GM21381 (cell line): Measurements from ENCODE around the gene NPM1.
"Not testable (repeated sequence)": the region's sequence is repeated elsewhere in the genome, so short reads cannot be mapped to it uniquely, and the experiment has no call there.

Experiments
- ATAC-seq: cut with Tn5 transposase; IDR thresholded peaks from one replicate; pipeline ENCODE4 v1.9.1; 2021; ENCODE audit warnings: mild to moderate bottlenecking, moderate library complexity; ENCODE audit not compliant: unreplicated experiment

Gene NPM1

GRCh38 chr5:171384999-171385398 is 2.6 kb upstream of the NPM1 start:
- not testable (repeated sequence) for ATAC-seq

DNA sequence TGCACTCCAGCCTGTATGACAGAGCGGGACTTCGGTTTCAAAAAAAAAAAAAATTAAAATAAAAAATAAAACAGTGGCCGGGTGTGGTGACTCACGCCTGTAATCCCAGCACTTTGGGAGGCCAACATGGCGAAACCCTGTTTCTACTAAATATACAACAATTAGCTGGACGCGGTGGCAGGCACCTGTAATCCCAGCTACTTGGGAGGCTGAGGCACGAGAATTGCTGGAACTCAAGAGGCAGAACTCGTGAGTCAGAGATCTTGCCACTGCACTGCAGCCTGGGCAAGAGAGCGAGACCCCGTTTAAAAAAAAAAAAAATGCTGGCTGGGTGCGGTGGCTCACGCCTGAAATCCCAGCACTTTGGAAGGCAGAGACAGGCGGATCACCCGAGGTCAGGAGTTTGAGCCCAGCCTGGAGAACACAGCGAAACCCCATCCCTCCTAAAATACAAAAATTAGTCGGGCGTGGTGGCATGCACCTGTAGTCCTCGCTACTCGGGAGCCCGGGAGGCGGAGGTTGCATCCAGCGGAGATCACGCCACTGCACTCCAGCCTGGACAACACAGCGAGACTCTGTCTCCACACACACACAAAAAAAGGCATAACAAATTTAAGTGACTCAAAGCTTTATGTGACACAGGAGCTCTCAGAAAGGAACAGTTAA is 1.5 kb upstream of the NPM1 start:
- ATAC-seq, result no peak

DNA sequence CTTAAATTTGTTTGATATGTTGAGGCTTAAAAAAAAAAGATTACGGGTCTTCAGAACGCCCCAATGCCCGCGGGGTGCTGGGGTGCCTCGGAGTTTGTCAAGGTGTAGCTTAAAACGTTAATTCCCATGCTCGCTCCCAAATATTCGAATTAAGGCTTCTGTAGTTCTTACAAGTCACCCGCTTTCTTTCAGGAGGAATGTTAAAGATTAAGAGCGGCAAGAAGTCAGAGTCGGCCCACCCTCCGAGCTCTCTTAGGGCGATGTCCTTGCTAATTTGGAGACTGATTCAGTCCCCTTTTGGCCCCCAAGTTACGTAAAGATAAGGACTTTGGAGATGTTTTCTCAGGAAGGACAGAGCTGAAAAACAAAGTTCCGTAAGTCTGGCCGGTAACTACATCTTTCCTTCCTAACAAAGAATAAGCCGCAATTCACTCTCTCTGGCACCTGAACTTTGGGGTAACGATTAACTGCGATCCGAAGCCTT is 746 bp upstream of the NPM1 start:
- no peak for ATAC-seq

DNA sequence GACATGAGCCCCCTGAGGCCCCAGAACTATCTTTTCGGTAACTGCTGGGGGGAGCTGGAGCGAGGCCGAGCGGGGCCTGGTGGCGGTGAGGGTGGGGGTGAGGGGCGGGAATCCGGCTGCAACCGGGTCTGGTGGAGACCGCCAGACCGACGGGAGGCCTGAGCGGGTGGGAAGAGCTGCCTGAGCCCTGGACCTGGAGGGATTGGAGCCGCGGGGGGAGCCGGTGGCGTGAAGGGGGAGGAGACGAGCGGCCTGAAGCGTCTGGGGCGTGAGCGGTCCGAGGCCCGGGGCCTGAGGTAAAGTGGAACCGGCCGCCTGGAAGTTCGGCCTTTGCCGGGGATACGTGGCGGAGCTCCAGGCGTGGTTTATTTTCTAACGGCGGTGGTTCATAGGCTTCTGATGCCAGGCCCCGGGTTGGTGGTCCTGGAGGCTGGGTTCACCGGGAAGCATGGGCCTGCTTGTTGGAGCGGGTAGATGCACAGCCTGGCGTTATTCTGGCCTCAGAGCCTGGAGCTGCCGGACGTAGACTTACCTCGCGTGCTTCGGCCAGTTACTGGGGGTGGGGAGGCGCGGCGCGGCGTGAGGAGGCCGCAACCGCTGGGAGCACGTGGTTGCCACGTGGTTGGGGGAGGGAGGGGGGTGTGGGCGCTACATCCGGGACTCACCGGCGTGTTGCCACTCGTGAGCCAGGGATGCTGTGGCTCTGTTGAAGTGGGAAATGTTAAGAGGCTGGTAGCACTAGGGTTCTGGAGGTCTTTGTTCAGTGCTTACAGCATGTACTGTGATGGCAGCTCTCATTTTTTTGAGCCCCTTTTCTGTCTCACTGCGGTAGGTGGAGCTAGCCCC is 544 bp downstream of the NPM1 start:
- peak; percentile 37 for ATAC-seq

DNA sequence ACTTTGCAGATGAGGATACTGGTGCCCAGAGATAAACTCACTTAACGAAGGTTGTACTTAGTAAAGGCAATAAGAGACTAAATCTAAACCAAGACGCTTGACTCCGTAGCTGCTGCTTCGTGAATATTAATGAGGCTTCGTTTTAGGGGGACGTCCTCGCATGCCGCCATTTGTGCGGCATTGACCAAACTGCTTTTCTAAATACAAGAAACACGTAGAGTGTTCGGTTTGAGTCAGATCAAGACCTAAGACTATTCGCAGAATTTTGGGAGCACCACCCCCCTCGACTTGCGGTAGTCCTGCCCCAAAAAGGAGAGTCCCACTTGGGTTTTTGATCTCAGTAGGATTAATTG is 1.1 kb downstream of the NPM1 start:
- no peak for ATAC-seq

DNA sequence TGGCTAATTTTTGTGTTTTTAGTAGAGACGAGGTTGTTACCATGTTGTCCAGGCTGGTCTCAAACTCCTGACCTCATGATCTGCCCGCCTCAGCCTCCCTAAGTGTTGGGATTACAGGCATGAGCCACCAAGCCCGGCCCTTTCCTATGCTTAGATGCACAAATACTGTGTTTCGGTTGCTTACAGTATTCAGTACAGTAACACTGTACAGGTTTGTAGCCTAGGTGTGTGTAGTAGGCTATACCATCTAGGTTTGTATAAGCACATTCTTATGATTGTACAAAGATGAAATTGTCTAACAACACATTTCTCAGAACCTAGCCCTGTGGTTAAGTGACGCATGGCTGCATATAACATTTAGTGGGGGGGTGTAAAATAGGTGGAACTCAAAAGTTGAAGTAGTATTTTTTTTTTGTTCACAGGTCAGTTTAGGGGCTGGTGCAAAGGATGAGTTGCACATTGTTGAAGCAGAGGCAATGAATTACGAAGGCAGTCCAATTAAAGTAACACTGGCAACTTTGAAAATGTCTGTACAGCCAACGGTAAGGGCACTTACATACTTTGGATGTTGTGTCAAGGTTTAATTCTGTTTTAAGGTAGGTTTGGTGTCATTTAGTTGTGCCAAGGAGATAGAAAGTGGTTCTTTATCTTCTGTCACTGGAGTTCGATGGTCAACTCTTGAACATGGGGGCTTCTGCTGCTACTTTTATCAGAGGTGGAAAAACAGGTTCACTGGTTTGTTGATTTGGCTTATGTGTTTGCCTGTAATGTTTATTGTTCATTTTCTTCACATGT is 3.4 kb downstream of the NPM1 start:
- ATAC-seq, result no peak

GRCh38 chr5:171391996-171392577 is 4.4 kb downstream of the NPM1 start:
- ATAC-seq, result no peak

GRCh38 chr5:171392585-171393159 is 5.0 kb downstream of the NPM1 start:
- no peak for ATAC-seq

DNA sequence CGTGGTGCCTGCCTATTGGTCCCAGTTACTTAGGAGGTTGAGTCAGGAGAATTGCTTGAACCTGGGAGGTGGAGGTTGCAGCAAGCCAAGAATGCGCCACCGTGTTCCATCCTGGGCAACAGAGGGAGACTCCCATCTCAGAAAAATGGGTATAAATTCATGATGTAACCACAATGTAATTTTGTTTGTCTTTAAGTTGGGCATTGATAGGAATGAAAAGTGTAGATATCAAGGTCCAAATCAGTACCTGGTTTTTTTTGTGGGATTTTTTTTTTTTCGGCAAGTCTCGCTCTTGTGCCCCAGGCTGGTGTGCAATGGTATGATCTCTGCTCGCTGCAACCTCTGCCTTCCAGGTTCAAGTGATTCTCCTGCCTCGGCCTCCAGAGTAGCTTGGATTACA is 7.4 kb downstream of the NPM1 start:
- no peak for ATAC-seq

- ATAC-seq, result not testable (repeated sequence)
These were observed 8.9 kb downstream of the NPM1 start for GRCh38 chr5:171396583-171396982.

DNA sequence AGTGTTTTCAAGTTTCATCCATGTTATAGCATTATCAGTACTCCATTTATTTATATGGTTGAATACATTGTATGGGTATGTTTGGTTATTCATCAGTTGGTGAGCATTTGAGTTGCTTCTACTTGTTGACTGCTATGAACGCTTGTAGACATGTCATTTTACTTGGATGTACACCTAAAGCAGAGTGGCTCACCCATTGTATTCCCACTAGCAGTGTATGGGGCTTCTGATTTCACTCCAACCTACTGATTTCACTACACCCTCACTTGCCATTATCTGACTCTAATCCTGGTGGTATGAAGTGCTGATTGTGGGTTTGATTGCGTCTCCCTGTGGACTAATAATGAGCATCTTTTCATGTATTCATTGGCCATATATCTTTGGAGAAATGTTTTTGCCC is 9.5 kb downstream of the NPM1 start:
- ATAC-seq, result no peak

GRCh38 chr5:171397599-171397998 is 9.9 kb downstream of the NPM1 start:
- no peak for ATAC-seq

- not testable (repeated sequence) for ATAC-seq
These were observed 11.0 kb downstream of the NPM1 start for GRCh38 chr5:171398660-171399059.

- no peak for ATAC-seq
These were observed 12.5 kb downstream of the NPM1 start for GRCh38 chr5:171400169-171400568.

DNA sequence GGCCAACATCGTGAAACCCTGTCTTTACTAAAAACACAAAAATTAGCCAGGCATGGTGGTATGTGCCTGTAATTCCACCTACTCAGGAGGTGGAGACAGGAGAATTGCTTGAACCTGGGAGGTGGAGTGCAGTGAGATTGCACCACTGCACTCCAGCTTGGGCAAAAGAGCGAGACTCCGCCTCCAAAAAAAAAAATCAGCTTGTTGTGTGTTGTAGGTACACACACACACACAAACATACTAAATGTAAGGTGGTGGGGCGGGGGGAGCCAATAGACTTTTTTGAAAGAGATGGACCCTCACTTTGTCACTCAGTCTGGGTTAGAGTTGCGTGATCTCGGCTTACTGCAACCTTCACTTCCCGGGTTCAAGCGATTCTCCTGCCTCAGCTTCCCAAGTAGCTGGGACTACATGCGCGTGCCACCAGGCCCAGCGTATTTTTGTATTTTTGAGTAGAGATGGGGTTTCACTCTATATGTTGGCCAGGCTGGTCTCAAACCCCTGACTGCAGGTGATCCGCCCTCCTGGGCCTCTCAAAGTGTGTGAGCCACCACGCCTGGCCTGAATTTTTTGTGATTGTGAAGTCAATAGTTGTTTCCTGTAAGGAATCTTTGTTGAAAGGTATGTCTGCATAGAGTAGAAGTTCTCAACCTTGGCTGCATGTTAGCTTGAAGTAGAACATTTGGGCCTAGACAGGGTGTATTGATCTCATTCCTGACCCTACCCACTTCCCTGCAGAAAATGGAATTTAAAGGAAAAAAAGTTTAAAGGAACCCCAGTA is 13.7 kb downstream of the NPM1 start:
- no peak for ATAC-seq

DNA sequence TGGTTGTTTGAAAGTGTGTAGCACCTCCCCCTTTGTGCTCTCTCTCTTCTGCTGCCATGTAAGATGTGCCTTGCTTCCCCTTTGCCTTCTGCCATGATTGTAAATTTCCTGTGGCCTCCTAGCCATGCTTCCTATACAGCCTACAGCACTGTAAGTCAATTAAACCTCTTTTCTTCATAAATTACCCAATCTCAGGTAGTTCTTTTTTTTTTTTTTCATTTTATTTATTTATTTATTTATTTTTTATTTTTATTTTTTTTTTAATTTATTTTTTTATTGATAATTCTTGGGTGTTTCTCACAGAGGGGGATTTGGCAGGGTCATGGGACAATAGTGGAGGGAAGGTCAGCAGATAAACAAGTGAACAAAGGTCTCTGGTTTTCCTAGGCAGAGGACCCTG is 15.1 kb downstream of the NPM1 start:
- ATAC-seq, result not testable (repeated sequence)

GRCh38 chr5:171405615-171406014 is 18.0 kb downstream of the NPM1 start:
- ATAC-seq, result no peak

- ATAC-seq, result no peak
These were observed 19.6 kb downstream of the NPM1 start for GRCh38 chr5:171407234-171407633.

GRCh38 chr5:171409164-171410136 is 21.8 kb downstream of the NPM1 start:
- ATAC-seq, result no peak
